GM15510 (cell line): Measurements from ENCODE around the gene ATP6AP1.
A peak's percentile ranks its signal among the peaks of the same experiment; 100 is the strongest.

Experiments
- POLR2A ChIP-seq: IDR thresholded peaks from 3 replicates; pipeline ENCODE4 v1.6.1; 2011; ENCODE audit warnings: borderline replicate concordance; ENCODE audit not compliant: insufficient read length; ENCODE audit errors: extremely low read depth

ATP6AP1 gene

DNA sequence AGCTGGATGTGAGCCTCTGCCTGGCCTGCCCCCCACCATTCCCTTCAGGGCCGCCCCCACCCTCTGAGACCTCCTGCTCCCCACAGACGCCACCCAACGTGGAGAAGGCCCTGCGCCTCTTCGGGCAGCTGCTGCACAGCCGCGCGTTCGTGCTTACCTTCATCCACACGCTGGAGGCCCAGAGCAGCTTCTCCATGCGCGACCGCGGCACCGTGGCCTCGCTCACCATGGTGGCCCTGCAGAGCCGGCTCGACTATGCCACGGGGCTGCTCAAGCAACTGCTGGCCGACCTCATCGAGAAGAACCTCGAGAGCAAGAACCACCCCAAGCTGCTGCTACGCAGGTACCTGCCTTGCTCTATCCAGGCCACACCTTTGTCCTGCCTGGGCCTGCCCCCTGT lies 39.7 kb downstream of the ATP6AP1 start:
- no peak for TF ChIP-seq POLR2A

GRCh38 chrX:154469114-154469513 lies 40.6 kb downstream of the ATP6AP1 start:
- TF ChIP-seq POLR2A: no peak

- no peak for TF ChIP-seq POLR2A
Observed at GRCh38 chrX:154469880-154470279, 41.4 kb downstream of the ATP6AP1 start.

GRCh38 chrX:154470434-154470833 lies 42.0 kb downstream of the ATP6AP1 start:
- TF ChIP-seq POLR2A: no peak

DNA sequence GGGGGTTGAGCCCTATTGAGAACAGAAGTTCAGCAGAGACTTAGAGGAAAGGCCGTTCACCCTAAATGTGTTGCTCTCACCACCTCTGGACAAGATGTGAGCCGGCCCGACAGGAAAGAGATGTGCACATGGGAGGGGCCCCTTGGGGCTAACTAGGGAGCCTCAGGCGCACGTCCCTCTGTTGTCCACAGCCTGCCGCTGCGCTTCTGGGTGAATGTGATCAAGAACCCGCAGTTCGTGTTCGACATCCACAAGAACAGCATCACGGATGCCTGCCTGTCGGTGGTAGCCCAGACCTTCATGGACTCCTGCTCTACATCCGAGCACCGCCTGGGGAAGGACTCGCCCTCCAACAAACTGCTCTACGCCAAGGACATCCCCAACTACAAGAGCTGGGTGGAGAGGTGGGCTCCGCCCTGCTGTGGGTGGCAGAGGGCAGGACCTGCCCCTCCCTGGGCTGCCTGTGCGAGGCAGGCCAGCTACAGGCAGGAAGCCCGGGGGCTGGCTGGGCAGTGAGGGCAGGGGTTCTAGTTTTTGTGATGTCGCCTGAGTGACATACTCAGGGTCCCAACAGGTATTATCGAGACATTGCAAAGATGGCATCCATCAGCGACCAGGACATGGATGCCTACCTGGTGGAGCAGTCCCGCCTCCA lies 42.6 kb downstream of the ATP6AP1 start:
- TF ChIP-seq POLR2A: no peak

GRCh38 chrX:154471839-154472684 lies 43.6 kb downstream of the ATP6AP1 start:
- TF ChIP-seq POLR2A: no peak

DNA sequence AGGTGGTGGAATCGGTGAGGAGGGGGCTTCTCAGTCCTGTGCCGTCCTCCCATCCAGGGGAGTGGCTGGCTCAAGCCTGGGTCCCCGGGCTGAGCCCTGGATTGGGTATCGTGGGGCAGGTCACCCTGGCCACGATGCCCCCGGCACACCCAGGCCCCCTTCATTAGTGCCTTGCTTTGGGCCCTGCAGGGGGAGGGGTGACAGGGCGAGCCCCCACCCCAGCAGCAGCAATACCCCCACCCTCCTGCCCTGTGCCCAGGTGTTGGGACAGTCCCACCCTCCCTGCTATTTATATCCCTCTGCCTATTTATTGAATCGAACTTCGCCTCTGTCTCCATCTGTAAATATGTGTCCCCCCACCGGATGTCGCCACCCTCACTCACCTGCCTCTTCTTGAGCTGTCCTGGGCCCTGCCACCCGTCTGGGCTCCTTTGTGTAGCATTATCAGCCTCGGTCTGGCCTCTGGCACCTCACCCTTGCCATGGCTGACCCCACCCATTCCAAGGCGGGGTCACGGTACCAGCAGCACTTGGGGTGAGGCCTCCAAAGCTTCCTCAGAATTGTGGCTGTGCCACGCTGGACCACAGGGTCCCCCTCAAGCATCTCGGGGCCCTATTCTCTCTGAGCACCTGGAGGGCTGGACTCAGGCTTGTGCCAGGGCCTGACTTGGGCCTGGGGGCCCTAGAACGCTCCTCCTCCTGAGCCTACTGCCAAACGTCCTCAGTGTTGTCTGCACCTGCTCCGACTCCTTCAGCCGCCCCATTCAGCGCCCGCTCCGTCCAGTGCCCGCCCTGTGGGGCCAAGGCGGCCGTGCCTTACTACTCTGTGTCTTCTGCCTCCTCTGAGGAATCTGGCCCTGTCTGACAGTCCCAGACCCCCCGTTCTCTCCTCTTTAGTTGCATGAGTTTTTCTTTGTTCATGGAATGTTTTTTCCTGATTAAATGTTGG lies 44.5 kb downstream of the ATP6AP1 start:
- no peak for TF ChIP-seq POLR2A

GRCh38 chrX:154473683-154474082 lies 45.2 kb downstream of the ATP6AP1 start:
- no peak for TF ChIP-seq POLR2A

GRCh38 chrX:154476821-154477220 lies 48.3 kb downstream of the ATP6AP1 start:
- no peak for TF ChIP-seq POLR2A

- no peak for TF ChIP-seq POLR2A
Observed at GRCh38 chrX:154477891-154478477, 49.5 kb downstream of the ATP6AP1 start.

GRCh38 chrX:154478728-154479622 lies 50.5 kb downstream of the ATP6AP1 start, which contains the start of gene LAGE3:
TSS of gene LAGE3 (minus strand) at chrX:154479281. CDS start at chrX:154478915, 366 bp downstream.
- peak; percentile 74 for TF ChIP-seq POLR2A

DNA sequence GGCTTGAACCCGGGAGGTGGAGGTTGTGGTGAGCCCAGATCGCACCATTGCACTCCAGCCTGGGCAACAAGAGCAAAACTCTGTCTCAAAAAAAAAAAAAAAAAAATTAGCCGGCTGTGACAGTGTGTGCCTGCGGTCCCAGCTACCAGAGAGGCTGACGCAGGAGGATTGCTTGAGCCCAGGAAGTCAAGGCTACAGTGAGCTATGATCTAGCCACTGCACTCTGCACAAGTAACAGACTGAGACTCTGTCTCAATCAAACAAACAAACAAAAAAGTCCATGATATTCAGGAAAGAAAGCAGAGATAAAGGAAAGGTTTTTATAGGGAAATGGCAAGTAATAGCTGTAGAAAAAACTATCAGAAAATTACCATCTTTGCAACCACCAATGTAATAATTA lies 52.7 kb downstream of the ATP6AP1 start:
- no peak for TF ChIP-seq POLR2A

DNA sequence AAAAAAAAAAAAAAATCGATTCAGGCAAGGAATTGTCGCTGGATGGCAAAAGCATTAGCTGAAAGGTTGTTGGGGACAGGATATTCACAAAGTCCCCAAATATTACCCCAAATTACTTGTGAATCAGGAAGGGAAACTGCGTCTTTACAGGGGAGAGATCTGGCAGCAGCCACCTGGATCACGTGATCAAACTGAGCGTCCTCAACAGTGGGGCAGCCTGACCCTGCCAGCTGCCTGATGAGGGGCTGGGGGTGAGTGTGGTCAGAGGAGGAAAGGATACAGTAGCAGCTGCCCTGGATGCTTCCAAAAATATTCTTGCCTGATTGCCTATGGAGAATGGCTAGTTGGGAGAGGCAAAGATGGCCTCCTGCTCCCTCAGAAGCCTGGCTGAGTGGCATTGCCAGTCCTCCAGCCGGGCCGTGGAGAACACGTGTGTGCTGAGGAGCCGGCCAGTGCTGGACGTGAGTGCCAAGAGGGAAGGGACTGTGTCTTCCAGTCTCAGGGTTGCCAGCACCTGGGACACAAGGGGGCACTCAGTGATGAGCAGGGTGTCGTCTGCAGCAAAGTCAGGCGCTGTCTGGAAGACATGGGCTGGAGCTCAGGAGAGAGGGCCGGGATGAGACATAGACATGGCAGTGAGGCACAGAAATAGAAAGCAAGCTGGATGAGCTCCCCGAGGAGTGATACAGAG lies 53.6 kb downstream of the ATP6AP1 start:
- no peak for TF ChIP-seq POLR2A
